ENCODE results near the gene ALKBH2.
A peak's percentile ranks its signal among the peaks of the same experiment; 100 is the strongest.

The ALKBH2 gene

GRCh38 chr12:109093022-109093918 lies at the start of gene ALKBH2:
Gene ALKBH2 (minus strand): TSS chr12:109093472. CDS start chr12:109092786, 686 bp downstream.
- peak; percentile 94 for DNase-seq (ENCODE audit: low spot score)

GRCh38 chr12:109140560-109140959 lies 47.3 kb upstream of the ALKBH2 start:
- no peak for DNase-seq (ENCODE audit: low spot score)

GRCh38 chr12:109139791-109140190 lies 46.5 kb upstream of the ALKBH2 start:
- DNase-seq (ENCODE audit: low spot score), result no peak

- DNase-seq (ENCODE audit: low spot score), result no peak
Measured at GRCh38 chr12:109139360-109139759, 46.1 kb upstream of the ALKBH2 start.

GRCh38 chr12:109137055-109137454 lies 43.8 kb upstream of the ALKBH2 start:
- no peak for DNase-seq (ENCODE audit: low spot score)

GRCh38 chr12:109134186-109134917 lies 41.1 kb upstream of the ALKBH2 start:
- DNase-seq (ENCODE audit: low spot score), result no peak

DNA sequence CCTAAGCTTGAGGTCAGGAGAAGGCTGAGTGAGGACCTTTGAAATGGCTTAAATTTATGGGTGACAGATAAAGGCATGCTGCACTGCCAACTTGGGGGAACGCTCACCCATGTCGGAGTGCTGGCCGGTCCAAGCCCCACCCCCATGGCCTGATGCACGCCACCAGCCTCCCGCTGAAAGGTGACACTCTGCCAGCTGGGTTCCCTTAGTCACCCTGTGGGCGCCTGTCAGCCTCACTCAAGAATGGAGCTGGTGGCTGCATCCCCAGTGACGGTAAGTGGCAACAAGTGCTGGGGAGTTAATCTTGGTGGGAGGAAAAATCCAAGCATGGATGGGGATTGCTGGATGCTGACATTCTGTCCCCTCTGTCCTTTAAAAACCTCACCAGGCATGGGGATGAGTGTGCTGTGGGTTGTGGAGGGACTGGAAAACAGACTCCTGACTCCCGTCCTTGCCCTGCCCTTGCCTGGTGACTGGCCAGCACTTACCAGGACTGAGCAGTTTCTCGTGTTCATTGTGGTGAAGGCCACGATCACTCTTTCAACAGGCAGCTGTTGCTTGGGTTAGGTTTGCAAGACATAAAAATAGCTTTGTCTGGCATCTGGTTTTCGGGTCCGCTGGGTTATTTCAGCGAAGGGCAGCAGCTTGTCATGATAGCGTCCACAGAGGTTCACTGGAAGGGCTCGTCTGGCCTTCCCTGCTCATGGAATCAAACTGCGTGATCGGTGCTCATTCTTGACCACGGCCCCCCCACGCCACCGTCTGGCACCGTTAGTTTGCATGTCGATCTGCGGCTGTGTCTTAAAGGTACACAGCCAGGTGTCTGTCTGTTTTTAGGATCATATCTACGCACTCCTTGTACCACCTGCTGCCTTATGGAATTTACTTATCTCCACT lies 38.1 kb upstream of the ALKBH2 start:
- no peak for DNase-seq (ENCODE audit: low spot score)

DNA sequence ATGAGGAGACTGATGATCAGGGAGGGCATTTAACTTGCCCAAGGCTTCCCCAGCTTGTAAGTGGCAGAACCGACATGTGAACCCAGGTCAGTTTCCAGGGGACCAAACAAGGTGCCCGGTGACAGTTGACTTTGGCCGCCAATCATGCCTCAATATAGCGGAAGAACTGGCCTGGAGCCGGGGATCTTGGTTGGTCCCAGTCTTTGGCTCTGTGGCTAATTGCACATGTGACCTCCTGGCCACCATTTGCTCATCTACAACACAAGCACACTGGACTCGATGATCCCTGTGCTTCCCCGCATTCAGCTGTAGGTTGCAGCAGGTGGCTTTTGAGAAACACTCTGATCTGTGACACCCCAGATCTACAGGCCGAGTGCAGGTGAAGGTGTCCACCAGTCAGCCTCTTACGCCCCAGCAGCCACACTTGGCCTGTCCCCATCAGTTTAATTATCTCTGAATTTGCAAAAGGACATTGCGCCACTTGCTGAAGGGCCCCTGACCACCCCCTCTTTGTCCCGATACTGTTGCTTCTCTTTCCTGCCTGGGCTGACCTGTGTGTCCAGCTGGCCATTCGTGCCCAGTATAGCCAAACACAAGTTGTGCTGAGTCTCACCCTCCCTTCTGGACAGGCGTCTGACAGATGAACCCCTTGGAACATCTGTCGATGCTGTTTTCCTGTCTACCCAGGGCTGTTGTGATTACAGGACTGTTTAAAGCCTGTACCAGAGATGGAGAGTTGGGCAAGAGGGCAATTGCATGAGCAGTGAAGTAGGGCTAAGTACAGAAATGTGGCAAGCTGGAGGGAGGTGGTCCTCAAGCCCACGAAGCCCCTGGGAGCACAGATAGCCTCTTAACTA lies 37.3 kb upstream of the ALKBH2 start:
- DNase-seq (ENCODE audit: low spot score), result no peak

- DNase-seq (ENCODE audit: low spot score), result no peak
Measured at GRCh38 chr12:109127533-109128242, 34.4 kb upstream of the ALKBH2 start.

DNA sequence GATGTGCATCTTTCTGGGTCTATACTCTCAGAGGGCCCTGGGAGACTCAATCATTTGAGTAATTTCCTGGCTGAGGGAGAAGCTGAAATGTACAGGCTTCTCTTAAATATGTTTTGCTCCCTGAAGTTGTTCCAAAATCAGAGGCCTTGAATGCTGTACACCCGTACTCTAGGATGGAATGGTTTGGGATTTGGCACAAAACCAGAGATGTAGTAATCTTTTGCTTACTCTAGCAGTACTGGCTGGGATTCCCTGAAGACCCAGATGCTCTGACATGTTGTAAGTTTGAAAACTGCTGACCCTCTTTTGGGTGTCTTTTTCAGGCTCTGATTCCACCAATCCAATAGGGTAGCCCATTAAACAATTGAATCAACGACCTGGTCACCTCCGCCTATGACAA lies 33.5 kb upstream of the ALKBH2 start:
- no peak for DNase-seq (ENCODE audit: low spot score)

- DNase-seq (ENCODE audit: low spot score), result no peak
Measured at GRCh38 chr12:109125791-109126190, 32.5 kb upstream of the ALKBH2 start.

DNA sequence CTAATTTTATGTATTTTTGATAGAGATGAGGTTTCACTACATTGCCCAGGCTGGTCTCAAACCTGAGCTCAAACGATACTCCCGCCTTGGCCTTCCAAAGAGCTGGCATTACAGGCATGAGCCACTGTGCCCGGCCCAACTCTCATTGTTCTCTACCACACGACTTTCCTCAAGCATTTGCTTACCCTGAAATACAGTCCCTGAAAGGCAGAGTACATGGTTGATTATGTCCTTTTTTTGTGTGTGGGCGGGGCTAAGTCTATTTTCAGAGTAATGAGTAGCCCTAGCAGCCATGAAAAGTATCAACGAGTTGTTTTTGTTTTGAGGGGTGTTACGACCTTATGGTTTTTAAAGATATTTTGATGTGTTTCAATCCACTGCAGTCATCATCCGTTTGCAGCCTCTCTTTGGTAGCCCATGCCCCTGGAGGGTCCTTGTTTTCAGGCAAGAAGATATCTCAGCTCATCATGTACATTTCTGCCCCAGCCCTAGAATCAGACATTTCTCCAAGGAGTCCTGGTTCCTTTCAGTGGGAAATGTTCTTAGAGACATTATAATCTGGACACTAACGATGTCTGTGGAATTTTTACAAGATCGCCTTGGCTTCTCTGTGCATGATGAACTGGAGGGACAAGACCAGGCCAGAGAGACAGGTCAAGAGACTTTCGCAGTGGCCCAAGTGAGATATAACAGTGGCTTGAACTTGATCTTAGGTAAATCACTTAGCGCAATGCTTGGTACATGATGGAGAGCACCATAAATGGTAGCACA lies 31.8 kb upstream of the ALKBH2 start:
- no peak for DNase-seq (ENCODE audit: low spot score)

GRCh38 chr12:109121346-109121880 lies 28.1 kb upstream of the ALKBH2 start:
- no peak for DNase-seq (ENCODE audit: low spot score)

DNA sequence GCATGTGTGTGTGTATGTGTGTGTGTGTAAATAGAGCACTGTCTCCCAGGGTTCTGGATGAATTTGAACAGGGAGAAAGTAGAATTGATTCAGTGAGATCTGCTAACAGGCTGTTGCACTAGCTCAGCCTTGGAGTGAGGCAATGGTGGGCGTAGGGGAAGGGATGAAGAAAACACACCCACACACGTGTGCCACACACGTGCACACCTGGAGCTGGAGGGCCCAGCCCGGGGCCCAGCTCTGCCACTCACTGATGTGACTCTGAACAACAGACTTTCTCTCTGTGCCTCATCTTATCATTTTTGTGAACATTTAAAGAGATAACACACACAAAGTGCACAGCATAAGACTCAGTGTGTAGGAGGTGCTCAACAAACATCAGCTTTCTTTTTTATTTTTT lies 27.3 kb upstream of the ALKBH2 start:
- DNase-seq (ENCODE audit: low spot score), result no peak

GRCh38 chr12:109120095-109120494 lies 26.8 kb upstream of the ALKBH2 start:
- no peak for DNase-seq (ENCODE audit: low spot score)

GRCh38 chr12:109116611-109116949 lies 23.3 kb upstream of the ALKBH2 start:
- no peak for DNase-seq (ENCODE audit: low spot score)

DNA sequence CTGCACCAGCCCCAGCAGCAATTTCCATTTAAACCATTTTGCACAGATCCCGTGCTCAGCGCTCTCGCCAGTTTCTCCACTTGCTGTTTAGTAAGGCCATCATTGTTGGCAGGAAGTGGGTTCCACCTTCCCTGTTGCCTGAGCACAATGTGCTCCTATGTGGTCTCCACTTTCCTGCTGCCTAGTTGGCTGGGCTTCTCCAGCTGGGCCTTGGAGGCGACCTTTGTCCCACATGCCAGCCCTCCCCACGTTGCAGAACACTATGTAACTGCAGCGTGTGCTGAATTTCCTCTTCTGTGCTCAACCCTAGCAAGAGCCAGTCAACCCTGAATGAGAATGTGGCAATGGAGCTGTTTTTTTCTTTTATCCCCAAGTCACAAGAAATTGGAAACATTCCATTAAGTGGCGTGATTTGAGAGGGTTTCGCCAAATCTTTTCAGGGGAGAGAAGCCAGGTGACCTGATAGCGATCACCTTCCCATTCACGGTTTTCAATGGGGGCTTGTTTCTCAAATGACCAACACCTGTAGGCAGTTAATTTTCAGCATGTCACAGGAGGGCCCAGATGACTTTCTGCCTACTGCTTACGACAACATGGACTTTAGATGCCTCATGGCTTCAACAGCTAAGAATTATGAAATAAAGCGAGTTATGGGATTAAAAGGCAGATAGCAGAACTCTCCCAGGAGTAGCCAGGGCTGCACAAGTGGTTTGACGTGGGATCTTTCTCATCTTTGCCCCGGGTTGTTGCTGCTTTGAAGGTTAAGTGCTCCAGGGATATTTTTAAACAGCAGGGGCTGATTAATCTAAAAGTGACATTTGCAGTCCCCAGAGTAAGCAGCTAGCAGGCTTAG lies 22.7 kb upstream of the ALKBH2 start, which contains the start of gene ACACB:
TSS of gene ACACB (plus strand) at position 830 of the 853 bp plus-strand sequence. CDS start 22,819 bp downstream, outside the sequence.
- DNase-seq (ENCODE audit: low spot score), result no peak

DNA sequence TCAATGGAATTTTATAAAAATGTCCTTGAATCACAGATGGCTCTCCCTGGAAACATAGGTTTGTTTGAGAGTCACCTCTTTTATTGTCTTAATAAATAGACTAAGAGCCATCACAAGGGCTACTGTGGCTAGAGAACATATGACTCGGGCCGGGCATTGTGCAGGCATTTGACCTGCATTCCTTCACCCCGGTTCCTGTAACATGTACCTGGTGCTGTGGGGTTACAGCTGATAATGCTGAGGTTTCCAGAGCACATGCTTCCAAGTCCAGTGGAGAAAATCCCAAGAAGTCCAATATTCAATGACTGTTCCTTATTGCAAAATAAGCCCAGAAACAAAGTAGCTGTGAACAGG lies 22.1 kb upstream of the ALKBH2 start:
- no peak for DNase-seq (ENCODE audit: low spot score)

DNA sequence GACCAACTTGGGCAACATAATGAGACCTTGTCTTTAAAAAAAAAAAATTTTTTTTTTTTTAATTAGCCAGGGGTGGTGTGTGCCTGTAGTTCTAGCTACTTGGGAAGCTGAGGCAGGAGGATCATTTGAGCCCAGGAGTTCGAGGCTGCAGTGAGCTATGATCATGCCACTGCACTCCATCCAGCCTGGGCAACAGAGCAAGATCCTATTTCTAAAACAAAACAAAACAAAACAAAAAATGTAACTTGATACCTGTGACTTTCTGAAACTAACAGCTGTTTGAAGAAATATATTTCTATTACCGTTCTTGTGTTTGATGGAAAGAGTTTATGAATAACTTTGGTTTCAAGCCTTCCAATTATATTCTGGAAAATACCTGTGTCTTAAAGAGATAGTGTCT lies 21.4 kb upstream of the ALKBH2 start:
- no peak for DNase-seq (ENCODE audit: low spot score)
